HEK293T (cell line): ENCODE measurements around the gene ZFP2.

Experiments used
- ARNT ChIP-seq: fragments of 450-650 bp; IDR thresholded peaks from 2 replicates; pipeline ENCODE4 v1.6.1; 2017; ENCODE audit warnings: mild to moderate bottlenecking
- BHLHE40 ChIP-seq: fragments of 450-650 bp; IDR thresholded peaks from 2 replicates; pipeline ENCODE4 v1.6.1; 2016; ENCODE audit warnings: mild to moderate bottlenecking, moderate library complexity, borderline replicate concordance
- ELF4 ChIP-seq: fragments of 450-650 bp; IDR thresholded peaks from 2 replicates; pipeline ENCODE4 v1.6.1; 2017; ENCODE audit warnings: antibody characterized with exemption
- FOXA1 ChIP-seq: fragments of 450-650 bp; IDR thresholded peaks from 2 replicates; pipeline ENCODE4 v1.6.1; 2016; ENCODE audit warnings: mild to moderate bottlenecking
- FOXK2 ChIP-seq: fragments of 450-650 bp; IDR thresholded peaks from 2 replicates; pipeline ENCODE4 v1.6.1; 2016; ENCODE audit warnings: mild to moderate bottlenecking
- FOXM1 ChIP-seq: fragments of 450-650 bp; IDR thresholded peaks from 2 replicates; pipeline ENCODE4 v1.6.1; 2017; ENCODE audit warnings: mild to moderate bottlenecking, borderline replicate concordance
- L3MBTL2 ChIP-seq: fragments of 450-650 bp; conservative IDR thresholded peaks from 2 replicates; pipeline ENCODE4 v1.6.1; 2016; ENCODE audit warnings: mild to moderate bottlenecking
- LEF1 ChIP-seq: fragments of 450-650 bp; IDR thresholded peaks from 2 replicates; pipeline ENCODE4 v1.6.1; 2017; ENCODE audit warnings: mild to moderate bottlenecking, borderline replicate concordance
- NFRKB ChIP-seq: fragments of 450-650 bp; IDR thresholded peaks from 2 replicates; pipeline ENCODE4 v1.6.1; 2016; ENCODE audit warnings: mild to moderate bottlenecking, moderate library complexity
- PKNOX1 ChIP-seq: fragments of 450-650 bp; IDR thresholded peaks from 2 replicates; pipeline ENCODE4 v1.6.1; 2016
- SP1 ChIP-seq: fragments of 450-650 bp; IDR thresholded peaks from 2 replicates; pipeline ENCODE4 v1.6.1; 2017
- SUZ12 ChIP-seq: fragments of 450-650 bp; IDR thresholded peaks from 2 replicates; pipeline ENCODE4 v1.6.1; 2016; ENCODE audit warnings: mild to moderate bottlenecking
- TARDBP ChIP-seq: fragments of 450-650 bp; IDR thresholded peaks from 2 replicates; pipeline ENCODE4 v1.6.1; 2016
- ZNF384 ChIP-seq: fragments of 450-650 bp; IDR thresholded peaks from 2 replicates; pipeline ENCODE4 v1.6.1; 2016

GRCh38 chr5:178941361-178941760, 45.6 kb downstream of the ZFP2 start:
- TF ChIP-seq TARDBP: no peak
- TF ChIP-seq BHLHE40: no peak
- no peak for TF ChIP-seq ELF4
- no peak for TF ChIP-seq FOXA1
- no peak for TF ChIP-seq FOXK2
- no peak for TF ChIP-seq FOXM1
- TF ChIP-seq SP1: no peak
- TF ChIP-seq ZNF384: no peak
- no peak for TF ChIP-seq ARNT
- TF ChIP-seq PKNOX1: no peak
- no peak for TF ChIP-seq SUZ12
- TF ChIP-seq L3MBTL2: no peak
- no peak for TF ChIP-seq NFRKB
- TF ChIP-seq LEF1: no peak
